ENCODE data around the gene ULBP2. TPM values are rescaled to one million over a fixed set of nuclear protein-coding genes. Genes with fewer than 3 reads are reported as not detected.

Gene ULBP2
- total and polyA plus RNA-seq, 2 of the 8 experiments (the other 6 are each of a cell fraction or from before 2014, with no cell fraction given) = 0.05 TPM; not detected in 1

- Histone ChIP-seq H3K27me3 (replicated peaks in 1 of 4; ENCODE audit: control insufficient read depth in 3 of 4, extremely low read depth in 1 of 4, insufficient read depth in 3 of 4, low read length in 3 of 4) (no peaks in the 10 kb centered on the region), H4K91ac (replicated peaks; ENCODE audit: insufficient read length, low read length) (no peak overlapping the region), H3K23me2 (ENCODE audit: low read depth, low read length) (no peaks in the 10 kb centered on the region), H2BK120ac (replicated peaks; ENCODE audit: low read depth, low read length) (no peak overlapping the region), H3K27ac (ENCODE audit: low read depth, low read length) (no peak overlapping the region), H4K5ac (ENCODE audit: insufficient read length, low read depth, low read length) (no peak overlapping the region), H3K9me3 (ENCODE audit: insufficient read depth in 2 of 2, low read depth in 1 of 2, low read length in 1 of 2) (no peaks in the 10 kb centered on the region), H3K4me3 (ENCODE audit: extremely low read depth in 1 of 4, insufficient read depth in 2 of 4, low read depth in 3 of 4, low read length in 4 of 4) (no peak overlapping the region), H3K4me2 (ENCODE audit: insufficient read depth in 1 of 2, low read depth in 2 of 2, low read length in 2 of 2) (no peak overlapping the region), H2BK12ac (ENCODE audit: low read depth, low read length) (no peak overlapping the region), H2BK15ac (ENCODE audit: low read length) (no peak overlapping the region), H3K79me1 (ENCODE audit: low read depth, low read length) (no peaks in the 10 kb centered on the region), H2BK20ac (ENCODE audit: low read length) (no peak overlapping the region), H3K4ac (replicated peaks; ENCODE audit: insufficient read length, low read depth, low read length) (no peak overlapping the region), H3K4me1 (replicated peaks in 1 of 4; ENCODE audit: control insufficient read depth in 3 of 4, insufficient read depth in 4 of 4, low read length in 3 of 4) (peaks cover 0 to 4% (median 0%) of the 10 kb centered on the region in 4 experiments; a peak in 2 of 7 replicates), H3K56ac (replicated peaks; ENCODE audit: insufficient read length, low read depth, low read length) (no peak overlapping the region), H4K8ac (ENCODE audit: extremely low read depth, insufficient read depth, low read length) (no peak overlapping the region), H2BK5ac (ENCODE audit: low read depth, low read length) (no peak overlapping the region), H3K14ac (ENCODE audit: insufficient read length) (no peak overlapping the region), H3K79me2 (ENCODE audit: control insufficient read depth in 1 of 2, insufficient read depth in 2 of 2, low read length in 2 of 2) (no peaks in the 10 kb centered on the region), H3K23ac (ENCODE audit: insufficient read length) (no peak overlapping the region), H2AFZ (ENCODE audit: low read length) (no peak overlapping the region), H2AK5ac (ENCODE audit: low read depth, low read length) (no peak overlapping the region), H3K9ac (replicated peaks in 1 of 4; ENCODE audit: extremely low read depth in 1 of 4, low read depth in 3 of 4, low read length in 3 of 4) (no peak overlapping the region), H4K20me1 (replicated peaks in 1 of 2; ENCODE audit: control insufficient read depth in 1 of 2, insufficient read depth in 2 of 2, low read length in 2 of 2) (no peaks in the 10 kb centered on the region), H3K36me3 (ENCODE audit: control insufficient read depth in 2 of 4, insufficient read depth in 4 of 4, low read length in 3 of 4) (no peaks in the 10 kb centered on the region), H3K18ac (ENCODE audit: extremely low read depth, low read length) (no peak overlapping the region)
- FAIRE-seq = no peak
- ChIA-PET CTCF (ENCODE audit: partially characterized antibody) (interaction anchor here (0.7 to 2.9 kb wide), 9 partner anchors 9 to 118 kb away, joined by 3 to 15 read pairs (median 3); no protein-coding TSS in a partner anchor), POLR2A (ENCODE audit: partially characterized antibody) (no interaction called here)
- WGBS, 2 experiments (ENCODE audit: extremely low coverage in 1 of 2, insufficient coverage in 1 of 2, insufficient read length in 1 of 2, insufficient replicate concordance in 2 of 2, low coverage in 1 of 2, low lambda C conversion rate in 2 of 2, missing lambda C conversion rate in 1 of 2) = 89% methylated on average over 13 of the region's 13 CpGs; no CpG with 5 or more reads in 1 of the 2 experiments
- DNase-seq (ENCODE audit: low read depth in 1 of 2, low spot score in 2 of 2) = no peak
- TF ChIP-seq SP1 (IDR thresholded peaks at IDR 0.05; ENCODE audit: low read depth, low read length) = no peak
- no peak for TF ChIP-seq SRF (IDR thresholded peaks at IDR 0.05; ENCODE audit: low read depth, low read length)
- no peak for TF ChIP-seq CBX8 (IDR thresholded peaks at IDR 0.05; ENCODE audit: borderline replicate concordance, low read depth, low read length)
- no peak for TF ChIP-seq ASH2L (IDR thresholded peaks at IDR 0.05; ENCODE audit: low read length)
- TF ChIP-seq NRF1 (IDR thresholded peaks at IDR 0.05; ENCODE audit: low read depth, low read length) = no peak
- TF ChIP-seq POLR2AphosphoS5 (IDR thresholded peaks at IDR 0.05; ENCODE audit: low read depth, low read length) = no peak
- no peak for TF ChIP-seq E2F6 (IDR thresholded peaks at IDR 0.05)
Measured at GRCh38 chr6:149897015-149897697, 44.7 kb upstream of the ULBP2 start.

Data from H1 (cell line).